HG02798 (cell line): ENCODE results near the gene SBSN.
"Not testable (repeated sequence)": the region's sequence is repeated elsewhere in the genome, so short reads cannot be mapped to it uniquely, and the experiment has no call there.

Source experiments
- ATAC-seq: cut with Tn5 transposase; IDR thresholded peaks from one replicate; pipeline ENCODE4 v1.9.1; 2021; ENCODE audit warnings: mild to moderate bottlenecking; ENCODE audit not compliant: unreplicated experiment, poor library complexity

Gene SBSN

DNA sequence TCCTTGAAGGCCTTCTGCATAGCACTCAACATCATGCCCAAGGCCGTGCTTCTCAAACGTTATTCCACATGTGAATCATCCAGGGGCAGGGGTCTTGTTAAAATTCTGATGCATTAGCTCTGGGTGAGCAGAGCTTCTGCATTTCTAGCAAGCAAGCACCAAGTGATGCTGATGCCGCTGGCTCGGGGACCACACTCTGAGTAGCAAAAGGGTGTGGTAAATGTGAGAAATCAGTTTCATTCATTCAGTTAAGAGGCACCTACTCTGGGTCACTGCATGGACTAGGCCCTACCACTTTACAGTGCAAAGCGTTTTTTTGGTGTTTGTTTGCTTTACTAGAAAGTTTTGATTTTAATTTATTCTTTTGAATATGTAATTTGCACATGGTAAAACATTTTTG lies 45.0 kb downstream of the SBSN start:
- ATAC-seq = no peak

DNA sequence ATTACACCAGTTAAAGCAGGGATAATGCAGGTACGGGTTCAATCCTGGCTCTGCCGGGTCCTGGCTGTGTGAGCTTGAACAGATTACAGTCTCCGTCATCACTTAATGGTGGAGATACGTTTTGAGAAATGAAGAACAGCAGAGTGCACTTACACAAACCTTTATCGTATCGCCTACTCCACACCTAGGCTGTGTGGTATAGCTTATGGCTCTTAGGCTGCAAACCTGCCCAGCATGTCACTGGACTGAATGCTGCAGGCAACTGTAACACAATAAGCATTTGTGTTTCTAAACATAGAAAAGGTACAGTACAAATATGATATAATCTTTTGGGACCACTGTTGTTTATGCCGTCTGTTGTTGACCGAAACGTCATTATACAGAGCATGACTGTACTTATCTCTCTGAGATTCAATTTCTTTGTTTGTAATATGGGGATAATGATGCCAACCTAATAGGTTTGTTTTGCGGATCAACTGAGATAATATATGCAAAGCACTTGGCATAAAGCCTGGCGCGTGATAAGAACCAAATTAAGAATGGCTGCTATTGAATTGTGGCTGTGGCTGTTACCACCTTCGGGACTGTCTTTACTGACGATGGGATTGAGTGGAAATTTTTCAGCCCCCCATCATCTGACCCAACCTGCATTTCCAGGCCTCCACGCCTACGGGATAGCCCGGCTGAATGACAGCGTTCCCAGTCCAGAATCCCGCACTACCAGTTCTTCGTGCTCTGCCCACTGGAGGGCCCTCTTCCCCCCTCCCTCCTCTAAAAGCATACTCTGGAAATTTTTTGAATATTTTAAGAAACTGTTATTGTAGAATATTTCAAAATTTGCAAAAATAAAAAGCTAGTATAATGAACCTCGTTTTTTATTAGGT lies 49.1 kb downstream of the SBSN start:
- ATAC-seq = no peak

DNA sequence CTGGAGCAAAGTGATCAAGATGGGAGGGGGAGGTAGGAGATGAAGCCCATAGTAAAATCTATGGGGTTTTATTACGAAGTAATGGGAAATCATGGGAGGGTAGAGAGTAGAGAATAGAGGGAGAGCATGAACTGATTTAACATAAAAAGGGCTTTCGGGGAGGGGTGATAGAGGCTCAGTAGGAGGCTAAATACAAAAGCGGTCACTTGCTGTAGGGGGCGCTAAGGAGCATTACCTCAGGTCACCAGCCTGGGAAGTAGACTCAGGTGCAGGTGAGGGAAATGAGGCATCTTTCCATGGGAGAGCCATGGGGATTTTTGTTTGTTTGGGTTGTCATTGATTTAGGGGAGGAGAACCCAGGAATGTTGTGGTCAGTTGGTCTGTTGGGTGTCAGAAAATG lies 52.0 kb downstream of the SBSN start:
- ATAC-seq = no peak

DNA sequence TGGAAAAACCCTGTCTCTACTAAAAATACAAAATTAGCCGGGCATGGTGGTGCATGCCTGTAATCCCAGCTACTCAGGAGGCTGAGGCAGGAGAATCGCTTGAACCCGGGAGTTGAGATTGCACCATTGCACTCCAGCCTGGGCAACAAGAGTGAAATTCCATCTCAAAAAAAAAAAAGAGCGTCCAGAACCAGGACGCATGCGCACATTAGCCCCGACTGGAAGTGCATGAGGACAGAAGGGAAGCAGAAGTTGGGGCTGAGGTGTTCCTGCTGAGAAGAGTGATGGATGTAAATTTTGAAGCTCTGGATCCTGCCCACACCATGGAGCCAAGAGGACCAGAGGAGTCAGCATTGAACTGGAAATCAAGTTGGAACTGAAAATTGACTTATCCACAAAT lies 53.5 kb downstream of the SBSN start:
- ATAC-seq = not testable (repeated sequence)

DNA sequence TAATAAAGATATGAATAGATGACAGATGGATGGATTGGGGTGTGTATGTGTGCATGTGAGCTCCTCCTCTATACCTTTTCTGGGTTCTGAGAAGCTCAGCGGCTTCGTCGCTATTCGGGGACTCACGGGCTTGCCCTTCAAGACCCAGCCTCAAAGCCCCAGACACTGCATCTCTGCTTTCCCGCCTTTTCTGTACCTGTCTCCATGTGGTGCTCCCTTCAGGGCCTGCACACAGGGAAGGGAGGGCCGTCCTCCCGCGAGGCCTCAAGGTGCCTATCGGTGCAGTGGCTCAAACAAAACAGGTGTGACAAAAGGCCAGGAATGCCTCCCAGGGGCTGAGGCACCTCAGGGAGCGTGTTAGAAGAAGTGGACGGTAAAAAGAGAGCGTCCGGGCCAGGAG lies 54.0 kb downstream of the SBSN start:
- ATAC-seq = no peak
